ENCODE data around the gene NCAM1.
"Not testable (repeated sequence)": the region's sequence is repeated elsewhere in the genome, so short reads cannot be mapped to it uniquely, and the experiment has no call there.

The NCAM1 gene

GRCh38 chr11:113015098-113015455, 53.9 kb downstream of the NCAM1 start:
- no peak for DNase-seq
- intact Hi-C loops (cut with DNase I): no loop called here

GRCh38 chr11:113016905-113017304, 55.7 kb downstream of the NCAM1 start:
- no peak for DNase-seq
- intact Hi-C loops (cut with DNase I): no loop called here

GRCh38 chr11:113018913-113019312, 57.7 kb downstream of the NCAM1 start:
- DNase-seq: no peak
- intact Hi-C loops (cut with DNase I): no loop called here

- DNase-seq: no peak
- intact Hi-C loops (cut with DNase I): no loop called here
These were observed 58.5 kb downstream of the NCAM1 start for GRCh38 chr11:113019711-113020110.

GRCh38 chr11:113021111-113021510, 59.9 kb downstream of the NCAM1 start:
- intact Hi-C loops (cut with DNase I): no loop called here
- no peak for DNase-seq

- intact Hi-C loops (cut with DNase I): no loop called here
- no peak for DNase-seq
These were observed 61.0 kb downstream of the NCAM1 start for GRCh38 chr11:113022262-113022661.

GRCh38 chr11:113023228-113023627, 62.0 kb downstream of the NCAM1 start:
- intact Hi-C loops (cut with DNase I): no loop called here
- DNase-seq: no peak

- intact Hi-C loops (cut with DNase I): no loop called here
- no peak for DNase-seq
These were observed 62.8 kb downstream of the NCAM1 start for GRCh38 chr11:113023986-113024385.

GRCh38 chr11:113026778-113027177, 65.6 kb downstream of the NCAM1 start:
- intact Hi-C loops (cut with DNase I): no loop called here
- DNase-seq: no peak

- DNase-seq: no peak
- intact Hi-C loops (cut with DNase I): no loop called here
These were observed 73.4 kb downstream of the NCAM1 start for GRCh38 chr11:113034576-113034975.

GRCh38 chr11:113035708-113036107, 74.5 kb downstream of the NCAM1 start:
- DNase-seq: no peak
- intact Hi-C loops (cut with DNase I): no loop called here

GRCh38 chr11:113043698-113044097, 82.5 kb downstream of the NCAM1 start:
- intact Hi-C loops (cut with DNase I): no loop called here
- DNase-seq: no peak

GRCh38 chr11:113045146-113045545, 83.9 kb downstream of the NCAM1 start:
- intact Hi-C loops (cut with DNase I): no loop called here

GRCh38 chr11:113046866-113047265, 85.6 kb downstream of the NCAM1 start:
- intact Hi-C loops (cut with DNase I): no loop called here
- DNase-seq: no peak

More at GRCh38 chr11:113045146-113045545, 83.9 kb downstream of the NCAM1 start:
- DNase-seq: no peak

GRCh38 chr11:113048820-113049768, 87.9 kb downstream of the NCAM1 start:
- intact Hi-C loops (cut with DNase I): no loop called here
- no peak for DNase-seq

- intact Hi-C loops (cut with DNase I); DNase-seq: not testable (repeated sequence)
These were observed 91.8 kb downstream of the NCAM1 start for GRCh38 chr11:113053042-113053441.

- intact Hi-C loops (cut with DNase I): no loop called here
- no peak for DNase-seq
These were observed 95.8 kb downstream of the NCAM1 start for GRCh38 chr11:113057038-113057437.

- intact Hi-C loops (cut with DNase I): no loop called here
These were observed 98.3 kb downstream of the NCAM1 start for GRCh38 chr11:113059548-113059947.

GRCh38 chr11:113065330-113065729, 104.1 kb downstream of the NCAM1 start:
- intact Hi-C loops (cut with DNase I): no loop called here

More at GRCh38 chr11:113059548-113059947, 98.3 kb downstream of the NCAM1 start:
- DNase-seq: no peak

GRCh38 chr11:113072237-113072858, 111.1 kb downstream of the NCAM1 start:
- intact Hi-C loops (cut with DNase I): no loop called here
- no peak for DNase-seq

More at GRCh38 chr11:113065330-113065729, 104.1 kb downstream of the NCAM1 start:
- no peak for DNase-seq

GRCh38 chr11:113073290-113073953, 112.2 kb downstream of the NCAM1 start:
- intact Hi-C loops (cut with DNase I): no loop called here
- no peak for DNase-seq
